HCT116 (cell line): Measurements from ENCODE around the gene CPT1A.

Source experiments
- CTCF ChIP-seq, 3 experiments: fragments of 200-600 bp in 1 of 3; sonication (generic) in 1 of 3; IDR thresholded peaks in 2 of 3; conservative IDR thresholded peaks in 1 of 3; 2 replicates each; pipeline ENCODE4 v1.5.1; 2012 to 2017; ENCODE audit warnings: low read depth in 2 of 3, low read length in 2 of 3, antibody characterized with exemption in 1 of 3, borderline replicate concordance in 1 of 3, control low read depth in 1 of 3, mild to moderate bottlenecking in 1 of 3, mixed read lengths in 1 of 3, mixed run types in 1 of 3, moderate library complexity in 1 of 3; ENCODE audit not compliant: insufficient read depth in 1 of 3
- EZH2 ChIP-seq: fragments of 200-600 bp; sonication (generic); IDR thresholded peaks from 2 replicates; pipeline ENCODE4 v1.6.1; 2017; ENCODE audit warnings: antibody characterized with exemption, mixed run types
- EZH2phosphoT487 ChIP-seq: fragments of 200-600 bp; IDR thresholded peaks from 2 replicates; pipeline ENCODE4 v1.6.1; 2018; ENCODE audit warnings: antibody characterized with exemption, borderline replicate concordance
- FOSL1 ChIP-seq: IDR thresholded peaks from 2 replicates; pipeline ENCODE4 v1.6.1; 2012; ENCODE audit warnings: low read depth
- POLR2A ChIP-seq: IDR thresholded peaks from 2 replicates; pipeline ENCODE4 v1.7.0; 2011; ENCODE audit warnings: borderline replicate concordance; ENCODE audit not compliant: insufficient read depth, insufficient read length; ENCODE audit errors: extremely low read depth
- POLR2AphosphoS5 ChIP-seq: IDR thresholded peaks from 2 replicates; pipeline ENCODE4 v1.6.1; 2011; ENCODE audit warnings: mild to moderate bottlenecking, low read depth, low read length, moderate library complexity
- RAD21 ChIP-seq: IDR thresholded peaks from 2 replicates; pipeline ENCODE4 v1.6.1; 2012; ENCODE audit warnings: low read depth, mild to moderate bottlenecking
- SP1 ChIP-seq: IDR thresholded peaks from 2 replicates; pipeline ENCODE4 v1.6.1; 2012; ENCODE audit warnings: low read depth
- ZFX ChIP-seq: fragments of 450-650 bp; IDR thresholded peaks from 2 replicates; pipeline ENCODE4 v1.6.1; 2017

GRCh38 chr11:68808787-68809186 is 32.9 kb downstream of the CPT1A start:
- TF ChIP-seq CTCF (IDR thresholded peaks at IDR 0.05 in 2 of 3, conservative IDR thresholded peaks at IDR 0.05 in 1 of 3; ENCODE audit: borderline replicate concordance in 1 of 3, insufficient read depth in 1 of 3, low read depth in 2 of 3, low read length in 2 of 3): no peak
- TF ChIP-seq POLR2A: no peak
- no peak for TF ChIP-seq EZH2
- no peak for TF ChIP-seq POLR2AphosphoS5
- no peak for TF ChIP-seq SP1
- no peak for TF ChIP-seq EZH2phosphoT487
- TF ChIP-seq RAD21: no peak
- no peak for TF ChIP-seq FOSL1
- TF ChIP-seq ZFX: no peak
